Measurements from ENCODE around the gene PAK6.

Gene PAK6

GRCh38 chr15:40298216-40298935, 59.5 kb downstream of the PAK6 start:
- no peak for TF ChIP-seq CTCF (IDR thresholded peaks at IDR 0.05; ENCODE audit: low read depth, low read length, missing control alignments)
- no peak overlapping the region for H3K4me3 ChIP-seq (ENCODE audit: low read depth, low read length)
- in situ Hi-C loops (cut with HindIII; ENCODE audit: low sequenced_read_pairs) = no loop called here
- DNase-seq (ENCODE audit: low read depth) = no peak

- H3K4me3 ChIP-seq (ENCODE audit: low read depth, low read length) = no peak overlapping the region
- no peak for TF ChIP-seq CTCF (IDR thresholded peaks at IDR 0.05; ENCODE audit: low read depth, low read length, missing control alignments)
- no peak for DNase-seq (ENCODE audit: low read depth)
- in situ Hi-C loops (cut with HindIII; ENCODE audit: low sequenced_read_pairs) = no loop called here
Observed at GRCh38 chr15:40300367-40300766, 61.5 kb downstream of the PAK6 start.

- no peak for DNase-seq (ENCODE audit: low read depth)
- in situ Hi-C loops (cut with HindIII; ENCODE audit: low sequenced_read_pairs) = no loop called here
- H3K4me3 ChIP-seq (ENCODE audit: low read depth, low read length) = no peak overlapping the region
- TF ChIP-seq CTCF (IDR thresholded peaks at IDR 0.05; ENCODE audit: low read depth, low read length, missing control alignments) = no peak
Observed at GRCh38 chr15:40300771-40301170, 61.9 kb downstream of the PAK6 start.

- DNase-seq (ENCODE audit: low read depth) = no peak
- no peak overlapping the region for H3K4me3 ChIP-seq (ENCODE audit: low read depth, low read length)
- in situ Hi-C loops (cut with HindIII; ENCODE audit: low sequenced_read_pairs) = no loop called here
- TF ChIP-seq CTCF (IDR thresholded peaks at IDR 0.05; ENCODE audit: low read depth, low read length, missing control alignments) = no peak
Observed at GRCh38 chr15:40301467-40302179, 62.8 kb downstream of the PAK6 start.

- no peak for TF ChIP-seq CTCF (IDR thresholded peaks at IDR 0.05; ENCODE audit: low read depth, low read length, missing control alignments)
- no peak for DNase-seq (ENCODE audit: low read depth)
- in situ Hi-C loops (cut with HindIII; ENCODE audit: low sequenced_read_pairs) = no loop called here
- no peak overlapping the region for H3K4me3 ChIP-seq (ENCODE audit: low read depth, low read length)
Observed at GRCh38 chr15:40302288-40302886, 63.5 kb downstream of the PAK6 start.

- DNase-seq (ENCODE audit: low read depth) = no peak
- in situ Hi-C loops (cut with HindIII; ENCODE audit: low sequenced_read_pairs) = no loop called here
- H3K4me3 ChIP-seq (ENCODE audit: low read depth, low read length) = no peak overlapping the region
- TF ChIP-seq CTCF (IDR thresholded peaks at IDR 0.05; ENCODE audit: low read depth, low read length, missing control alignments) = no peak
Observed at GRCh38 chr15:40302981-40303380, 64.1 kb downstream of the PAK6 start.
